ENCODE measurements around the gene XIRP1. TPM values are rescaled to one million over a fixed set of nuclear protein-coding genes. Genes with fewer than 3 reads are reported as not detected.
A peak's percentile ranks its signal among the peaks of the same experiment; 100 is the strongest.

The XIRP1 gene
- total and polyA plus RNA-seq, 5 donors, result 152 to 453 (median 195) TPM

DNA sequence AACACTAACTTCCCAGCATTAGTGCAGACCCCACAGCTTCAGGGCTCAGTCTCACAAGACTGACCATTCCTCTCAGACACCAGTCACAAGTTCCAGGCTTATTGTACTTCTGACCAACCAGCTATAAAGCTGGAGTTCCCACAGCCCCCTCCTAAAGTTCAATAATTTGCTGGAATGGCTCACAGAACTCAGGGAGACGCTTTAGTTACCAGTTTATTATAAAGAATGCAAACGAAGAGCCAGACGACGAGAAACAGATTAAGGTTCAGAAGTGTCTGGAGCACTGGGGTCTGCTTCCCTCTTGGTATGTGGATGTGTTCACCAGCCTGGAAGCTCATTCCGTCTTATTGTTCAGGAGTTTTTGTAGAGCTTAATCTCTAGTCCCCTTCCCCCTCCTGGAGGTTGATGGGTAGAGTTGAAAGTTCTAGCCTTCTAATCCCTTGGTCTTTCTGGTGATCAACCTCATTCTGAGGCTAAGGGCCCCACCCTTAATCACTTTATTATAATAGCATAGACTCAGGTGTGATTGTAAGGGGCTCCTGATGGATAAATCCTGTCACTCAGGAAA lies 34.2 kb downstream of the XIRP1 start:
- no peak for ATAC-seq
- Histone ChIP-seq H3K4me3 (ENCODE audit: low read length) (no peak overlapping the region), H3K27ac (ENCODE audit: low read length) (no peak overlapping the region), H3K9me3 (ENCODE audit: control insufficient read depth, low read length) (no peaks in the 10 kb centered on the region), H3K4me1 (ENCODE audit: control insufficient read depth, insufficient read depth, low read length) (peaks cover 2% of the 10 kb centered on the region), H3K27me3 (ENCODE audit: control insufficient read depth, insufficient read depth) (no peaks in the 10 kb centered on the region)
- DNase-seq, result no peak
- 53% methylated on average over 5 of the region's 5 CpGs for WGBS
- intact Hi-C loops (cut with DNase I), result no loop called here

DNA sequence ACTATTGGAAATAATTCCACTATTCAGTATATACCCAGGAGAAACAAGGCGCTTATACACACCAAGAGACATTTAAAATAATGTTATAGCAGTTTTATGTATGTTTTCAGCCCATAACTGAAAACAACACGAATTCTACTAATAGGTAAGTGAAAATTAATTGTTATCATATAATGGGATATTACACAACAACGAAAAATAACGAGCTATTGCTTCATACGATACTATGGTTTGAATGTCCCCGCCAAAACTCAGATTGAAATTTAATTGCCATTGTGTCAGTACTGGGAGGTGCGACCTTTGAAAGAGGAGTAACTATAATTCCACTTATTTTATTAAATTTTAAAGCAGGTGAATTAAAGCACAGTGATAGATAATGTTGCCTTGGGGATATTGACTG lies 35.0 kb downstream of the XIRP1 start:
- Histone ChIP-seq H3K4me3 (ENCODE audit: low read length) (no peak overlapping the region), H3K27me3 (ENCODE audit: control insufficient read depth, insufficient read depth) (no peaks in the 10 kb centered on the region), H3K9me3 (ENCODE audit: control insufficient read depth, low read length) (no peaks in the 10 kb centered on the region), H3K4me1 (ENCODE audit: control insufficient read depth, insufficient read depth, low read length) (peaks cover 2% of the 10 kb centered on the region), H3K27ac (ENCODE audit: low read length) (no peak overlapping the region)
- DNase-seq, result no peak
- no peak for ATAC-seq
- 93% methylated on average over 7 of the region's 7 CpGs for WGBS
- intact Hi-C loops (cut with DNase I), result no loop called here

DNA sequence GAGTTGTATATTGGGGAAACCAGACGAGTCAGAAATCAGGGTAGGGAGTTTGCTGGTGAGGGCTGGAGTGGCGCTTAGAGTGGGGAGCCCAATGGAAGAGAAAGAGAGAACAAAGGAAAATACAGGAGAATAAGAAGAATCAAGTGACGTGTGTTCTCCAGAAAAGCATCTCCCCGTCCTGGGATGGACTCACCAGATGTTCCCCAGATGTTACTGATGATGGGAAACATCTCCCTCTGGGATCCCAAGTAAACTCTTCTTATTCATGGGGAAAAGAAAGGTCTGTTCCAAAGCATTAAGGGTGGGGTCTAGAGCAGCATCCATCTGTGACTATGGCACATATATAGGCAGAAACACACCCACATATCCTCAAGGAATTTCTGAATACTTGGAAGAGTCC lies 36.0 kb downstream of the XIRP1 start:
- WGBS, result 77% methylated on average over 4 of the region's 4 CpGs
- intact Hi-C loops (cut with DNase I), result no loop called here
- peaks cover 2% of the 10 kb centered on the region for H3K4me1 ChIP-seq (ENCODE audit: control insufficient read depth, insufficient read depth, low read length)
- no peaks in the 10 kb centered on the region for H3K27me3 ChIP-seq (ENCODE audit: control insufficient read depth, insufficient read depth)
- no peak overlapping the region for H3K4me3 ChIP-seq (ENCODE audit: low read length)
- no peak for ATAC-seq
- no peaks in the 10 kb centered on the region for H3K9me3 ChIP-seq (ENCODE audit: control insufficient read depth, low read length)
- H3K27ac ChIP-seq (ENCODE audit: low read length), result no peak overlapping the region
- DNase-seq, result no peak

DNA sequence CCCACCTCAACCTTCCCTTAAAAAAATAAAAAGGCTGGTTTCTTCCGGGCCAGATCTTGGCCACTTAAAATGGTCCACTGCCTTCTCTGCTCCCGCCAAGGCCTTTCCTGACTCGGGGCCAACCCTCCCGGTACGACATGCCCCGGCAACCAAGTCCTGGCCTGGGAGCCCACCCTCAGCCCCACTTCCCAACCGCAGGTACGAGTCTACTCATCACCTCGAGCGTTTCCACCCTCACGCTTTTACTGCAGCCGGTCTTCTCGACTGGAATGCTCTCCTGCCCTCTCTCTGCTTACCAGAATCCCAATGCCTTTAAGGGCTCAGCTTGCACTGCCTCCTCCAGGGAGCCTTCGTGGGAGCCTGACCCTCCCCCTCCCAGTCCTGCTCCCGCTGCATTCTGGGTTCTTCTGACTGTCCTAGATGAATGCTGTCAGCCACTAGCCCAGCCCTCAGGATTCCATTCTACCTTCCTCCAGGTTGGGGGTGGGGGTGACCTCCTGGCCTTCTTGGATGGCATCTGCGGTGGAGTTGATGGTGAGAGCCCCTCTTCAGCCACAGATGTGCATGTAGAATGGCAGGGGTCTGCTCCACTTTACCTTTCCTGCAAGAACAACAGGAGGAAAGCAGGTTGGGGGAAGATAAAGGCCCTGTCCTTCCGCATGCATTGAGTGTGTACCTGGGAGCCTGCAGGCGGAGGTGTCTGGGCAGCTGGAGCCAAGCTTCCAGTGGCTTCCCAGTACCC lies 37.9 kb downstream of the XIRP1 start:
- intact Hi-C loops (cut with DNase I), result no loop called here
- peak; percentile 57 to 82 (median 77) for DNase-seq

DNA sequence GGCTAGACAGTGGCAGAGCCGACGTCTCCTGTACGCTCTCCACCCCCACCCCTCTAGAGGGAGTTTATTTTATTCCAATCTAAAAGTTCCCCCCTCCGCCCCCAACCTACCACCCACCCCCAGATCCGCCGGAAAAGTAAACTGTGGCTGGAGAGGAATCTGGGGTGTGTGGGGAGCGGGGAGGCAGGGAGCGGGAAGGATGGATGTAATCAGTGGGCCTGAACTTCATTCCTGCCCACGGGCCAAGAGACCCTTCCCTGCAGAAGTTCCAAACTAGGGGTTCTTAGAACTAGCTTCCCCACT lies 38.5 kb downstream of the XIRP1 start:
- DNase-seq (no peak), ATAC-seq (no peak)
- intact Hi-C loops (cut with DNase I), result no loop called here
- peak overlapping the region; percentile 86 for H3K4me3 ChIP-seq (ENCODE audit: low read length)
- 35% methylated on average over 9 of the region's 9 CpGs for WGBS
- peaks cover 12% of the 10 kb centered on the region for H3K4me1 ChIP-seq (ENCODE audit: control insufficient read depth, insufficient read depth, low read length)
- H3K27ac ChIP-seq (ENCODE audit: low read length), result peak overlapping the region; percentile 71
- H3K9me3 ChIP-seq (ENCODE audit: control insufficient read depth, low read length), result no peaks in the 10 kb centered on the region
- no peaks in the 10 kb centered on the region for H3K27me3 ChIP-seq (ENCODE audit: control insufficient read depth, insufficient read depth)

More for the DNA sequence above, 37.9 kb downstream of the XIRP1 start:
- H3K27ac ChIP-seq (ENCODE audit: low read length), result peak overlapping the region; percentile 68
- H3K27me3 ChIP-seq (ENCODE audit: control insufficient read depth, insufficient read depth), result no peaks in the 10 kb centered on the region
- WGBS, result 54% methylated on average over 18 of the region's 18 CpGs
- no peak for ATAC-seq
- H3K4me3 ChIP-seq (ENCODE audit: low read length), result peak overlapping the region; percentile 86
- H3K4me1 ChIP-seq (ENCODE audit: control insufficient read depth, insufficient read depth, low read length), result peaks cover 11% of the 10 kb centered on the region
- H3K9me3 ChIP-seq (ENCODE audit: control insufficient read depth, low read length), result no peaks in the 10 kb centered on the region

DNA sequence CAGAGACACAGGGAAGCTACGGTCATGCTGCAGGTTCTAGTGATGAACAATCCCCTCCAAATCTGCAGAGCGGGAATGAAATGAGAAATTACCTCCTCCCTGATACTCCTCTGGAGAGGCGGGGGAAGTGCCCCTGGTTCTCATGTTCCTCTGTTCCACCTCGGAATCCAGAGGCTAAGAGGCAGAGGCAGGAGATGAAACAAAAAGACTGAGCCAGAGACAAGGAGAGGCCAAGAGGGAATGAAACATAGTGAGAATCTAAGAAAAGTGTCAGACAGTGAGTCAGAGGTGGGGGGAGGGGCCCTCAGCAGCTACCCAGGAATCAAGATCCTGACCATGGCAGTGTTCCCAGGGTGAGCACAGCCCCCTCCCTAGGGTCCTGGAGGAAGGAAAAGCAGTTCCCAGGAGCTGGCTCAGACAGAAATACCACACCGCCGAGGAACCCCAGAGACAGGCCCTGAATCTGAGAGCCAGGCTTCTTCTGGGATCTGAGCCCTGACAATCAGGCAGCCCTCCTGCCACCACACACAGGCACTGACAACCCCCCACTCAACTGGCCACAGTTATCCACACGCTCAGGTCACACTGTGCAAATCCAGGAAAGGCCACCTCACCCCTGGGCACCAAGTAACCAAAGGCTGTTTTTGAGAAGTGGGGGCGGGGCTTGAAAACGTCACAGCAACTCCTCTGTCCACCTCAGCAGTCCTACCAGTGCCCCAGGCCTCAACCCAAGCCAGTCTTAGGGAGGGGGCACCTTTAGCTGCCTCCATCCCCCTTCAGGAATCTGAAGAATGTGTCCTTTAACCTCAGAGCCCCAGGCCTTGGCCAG lies 41.4 kb downstream of the XIRP1 start:
- Histone ChIP-seq H3K4me1 (ENCODE audit: control insufficient read depth, insufficient read depth, low read length) (peaks cover 36% of the 10 kb centered on the region), H3K4me3 (ENCODE audit: low read length) (peak overlapping the region; percentile 86), H3K27me3 (ENCODE audit: control insufficient read depth, insufficient read depth) (no peaks in the 10 kb centered on the region), H3K27ac (ENCODE audit: low read length) (peak overlapping the region; percentile 98), H3K9me3 (ENCODE audit: control insufficient read depth, low read length) (no peaks in the 10 kb centered on the region)
- intact Hi-C loops (cut with DNase I), result no loop called here
- 22% methylated on average over 9 of the region's 9 CpGs for WGBS
- DNase-seq (peak; percentile 92 to 94 (median 93)), ATAC-seq (peak; percentile 31 to 55)

DNA sequence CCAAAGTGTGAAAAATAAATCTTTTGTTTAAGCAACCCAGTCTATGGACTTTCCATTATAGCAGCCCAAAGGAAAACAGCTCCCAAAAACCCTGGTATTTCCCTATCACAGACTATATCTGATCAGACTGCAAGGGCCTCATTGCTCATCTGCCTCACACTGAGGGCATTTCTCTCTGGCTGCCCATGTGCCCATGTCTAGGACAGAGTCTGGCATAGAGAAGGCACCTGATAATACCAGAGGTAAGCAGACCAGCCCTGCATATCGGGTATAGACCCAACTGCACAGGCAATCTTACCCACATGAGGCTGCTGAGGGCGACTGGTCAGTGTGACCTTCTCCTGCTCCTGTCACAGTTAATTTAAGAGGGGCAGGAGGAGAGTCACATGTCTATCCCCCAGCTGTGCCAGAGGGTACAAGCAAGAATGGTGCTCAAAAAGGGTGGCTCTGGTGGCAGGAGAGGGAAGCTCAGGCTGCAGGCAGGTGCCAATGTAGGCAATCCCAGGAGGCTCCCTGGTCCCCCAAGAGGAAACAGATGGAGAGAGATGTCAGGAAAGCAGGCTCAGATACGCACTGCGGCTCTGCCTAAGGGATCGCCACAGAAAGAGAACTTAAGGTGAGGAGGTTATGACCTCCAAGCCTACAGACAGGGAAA lies 42.1 kb downstream of the XIRP1 start:
- H3K9me3 ChIP-seq (ENCODE audit: control insufficient read depth, low read length), result no peaks in the 10 kb centered on the region
- no peak for DNase-seq
- 33% methylated on average over 5 of the region's 5 CpGs for WGBS
- H3K4me1 ChIP-seq (ENCODE audit: control insufficient read depth, insufficient read depth, low read length), result peaks cover 36% of the 10 kb centered on the region
- H3K27me3 ChIP-seq (ENCODE audit: control insufficient read depth, insufficient read depth), result no peaks in the 10 kb centered on the region
- no peak for ATAC-seq
- intact Hi-C loops (cut with DNase I), result no loop called here
- H3K4me3 ChIP-seq (ENCODE audit: low read length), result peak overlapping the region; percentile 86
- H3K27ac ChIP-seq (ENCODE audit: low read length), result peak overlapping the region; percentile 85

DNA sequence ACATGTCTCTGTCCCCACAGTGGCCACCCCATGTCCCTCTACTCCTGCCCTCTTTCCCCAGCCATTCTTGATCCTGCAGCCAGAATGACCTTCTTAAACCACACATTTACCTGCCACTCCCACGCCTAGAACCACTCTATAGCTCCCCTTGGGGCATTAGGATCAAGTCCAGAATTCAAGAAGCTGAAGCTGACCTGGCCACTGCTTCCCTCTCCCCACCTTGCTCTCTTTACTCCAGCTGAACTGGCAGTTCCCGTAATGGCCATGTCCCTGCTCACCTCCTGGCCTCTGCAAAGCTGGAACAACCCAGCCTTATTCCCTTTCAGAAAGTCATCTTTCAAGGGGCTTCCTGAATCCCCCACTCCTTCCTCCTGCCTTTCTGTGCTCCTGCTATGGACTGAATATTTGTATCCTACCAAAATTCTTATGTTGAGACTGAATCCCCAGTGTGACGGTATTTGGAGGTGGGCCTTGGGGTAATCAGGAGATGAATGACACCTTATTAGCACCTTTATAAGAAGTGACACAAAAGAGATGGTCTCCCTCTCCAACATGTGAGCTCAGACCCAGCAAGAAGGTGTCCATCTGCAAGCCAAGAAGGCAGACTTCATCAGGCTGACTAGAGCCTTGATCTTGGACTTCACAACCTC lies 42.8 kb downstream of the XIRP1 start:
- Histone ChIP-seq H3K9me3 (ENCODE audit: control insufficient read depth, low read length) (no peaks in the 10 kb centered on the region), H3K27ac (ENCODE audit: low read length) (peak overlapping the region; percentile 25), H3K4me1 (ENCODE audit: control insufficient read depth, insufficient read depth, low read length) (peaks cover 36% of the 10 kb centered on the region), H3K4me3 (ENCODE audit: low read length) (no peak overlapping the region), H3K27me3 (ENCODE audit: control insufficient read depth, insufficient read depth) (no peaks in the 10 kb centered on the region)
- 87% methylated on average over 3 of the region's 3 CpGs for WGBS
- intact Hi-C loops (cut with DNase I), result loop anchor here in 1 of 4 donors (5.0 kb wide), 1 partner anchor 33 kb away; no protein-coding TSS in a partner anchor
- ATAC-seq (no peak), DNase-seq (no peak)

DNA sequence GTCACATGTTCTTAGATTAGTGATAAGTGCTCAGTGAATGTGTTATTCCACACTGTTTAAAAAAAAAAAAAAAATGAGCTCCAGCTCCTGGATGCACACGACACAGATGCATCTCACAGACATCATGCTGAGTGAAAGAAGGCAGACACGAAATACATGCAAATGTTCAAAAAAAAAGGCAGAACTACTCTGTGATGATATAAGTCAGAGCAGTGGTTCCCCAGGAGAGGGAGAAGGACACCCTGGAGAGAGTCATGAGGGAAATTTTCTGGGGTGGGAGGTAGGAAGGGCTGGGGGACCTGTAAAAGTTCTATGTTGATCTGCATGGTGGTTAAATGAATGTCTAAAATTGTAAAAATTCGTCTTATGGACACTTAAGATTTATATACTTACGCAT lies 43.3 kb downstream of the XIRP1 start:
- ATAC-seq (no peak), DNase-seq (no peak)
- peaks cover 35% of the 10 kb centered on the region for H3K4me1 ChIP-seq (ENCODE audit: control insufficient read depth, insufficient read depth, low read length)
- no peaks in the 10 kb centered on the region for H3K9me3 ChIP-seq (ENCODE audit: control insufficient read depth, low read length)
- H3K4me3 ChIP-seq (ENCODE audit: low read length), result no peak overlapping the region
- intact Hi-C loops (cut with DNase I), result loop anchor here in 1 of 4 donors (5.0 kb wide), 1 partner anchor 33 kb away; no protein-coding TSS in a partner anchor
- no peaks in the 10 kb centered on the region for H3K27me3 ChIP-seq (ENCODE audit: control insufficient read depth, insufficient read depth)
- 70% methylated on average over 4 of the region's 4 CpGs for WGBS
- H3K27ac ChIP-seq (ENCODE audit: low read length), result no peak overlapping the region

DNA sequence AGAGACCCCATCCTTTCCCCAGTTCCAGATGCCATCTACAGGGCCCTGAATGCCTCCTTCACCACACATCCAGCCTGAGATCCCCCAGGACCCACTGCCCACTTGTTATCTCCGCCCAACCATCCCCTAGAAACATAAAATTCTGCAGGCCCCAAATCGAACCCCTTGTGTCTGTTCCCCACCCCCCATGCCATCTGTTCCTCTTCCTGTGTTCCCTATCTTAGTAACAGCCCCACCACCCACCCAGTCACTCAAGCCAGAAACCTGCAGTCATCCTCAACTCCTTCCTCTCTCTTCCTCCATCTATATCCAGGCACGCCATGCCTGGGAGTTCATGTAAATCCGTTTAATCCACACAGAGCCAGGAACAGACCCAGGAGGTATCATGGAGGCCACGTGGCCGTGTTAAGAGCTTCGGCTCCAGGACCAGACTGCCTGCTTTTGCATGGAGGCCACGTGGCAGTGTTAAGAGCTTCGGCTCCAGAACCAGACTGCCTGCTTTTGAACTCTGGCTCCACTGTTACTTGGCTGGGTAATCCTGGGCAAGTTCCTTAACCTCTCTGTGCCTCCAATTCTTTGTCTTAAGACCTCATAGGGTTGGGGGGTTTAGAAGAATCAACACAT lies 43.8 kb downstream of the XIRP1 start:
- DNase-seq (no peak), ATAC-seq (no peak)
- intact Hi-C loops (cut with DNase I), result loop anchor here in 1 of 4 donors (5.0 kb wide), 1 partner anchor 34 kb away; no protein-coding TSS in a partner anchor
- H3K4me3 ChIP-seq (ENCODE audit: low read length), result peak overlapping the region; percentile 8
- H3K4me1 ChIP-seq (ENCODE audit: control insufficient read depth, insufficient read depth, low read length), result peaks cover 35% of the 10 kb centered on the region
- H3K27me3 ChIP-seq (ENCODE audit: control insufficient read depth, insufficient read depth), result no peaks in the 10 kb centered on the region
- WGBS, result 37% methylated on average over 9 of the region's 9 CpGs
- H3K9me3 ChIP-seq (ENCODE audit: control insufficient read depth, low read length), result no peaks in the 10 kb centered on the region
- H3K27ac ChIP-seq (ENCODE audit: low read length), result peak overlapping the region; percentile 37
